HepG2 (cell line): ENCODE results near the gene ACOXL.

ENCODE experiments used
- AGO1 ChIP-seq: fragments of 200-400 bp; formaldehyde crosslinking; IDR thresholded peaks from 2 replicates; pipeline ENCODE4 v1.6.1; 2017; ENCODE audit warnings: mild to moderate bottlenecking, low read depth, low read length, moderate library complexity; ENCODE audit not compliant: poor library complexity, severe bottlenecking
- BHLHE40 ChIP-seq: IDR thresholded peaks from 2 replicates; pipeline ENCODE4 v1.6.1; 2011; ENCODE audit warnings: low read length, improper control_type of control experiment
- FOXJ3 ChIP-seq: sonication (generic); formaldehyde crosslinking; IDR thresholded peaks from 2 replicates; pipeline ENCODE4 v1.4.0; 2020; ENCODE audit warnings: missing genetic modification reagents, mild to moderate bottlenecking, borderline replicate concordance
- HNRNPH1 ChIP-seq: fragments of 200-400 bp; formaldehyde crosslinking; optimal IDR thresholded peaks from 2 replicates; pipeline ENCODE3; 2017; ENCODE audit warnings: mild to moderate bottlenecking, low read depth, low read length
- JUNB ChIP-seq: sonication (generic); formaldehyde crosslinking; IDR thresholded peaks from 2 replicates; pipeline ENCODE4 v1.8.0; 2022; ENCODE audit warnings: missing genetic modification reagents, mild to moderate bottlenecking, borderline replicate concordance
- NFIC ChIP-seq: IDR thresholded peaks from 2 replicates; pipeline ENCODE4 v1.6.1; 2012; ENCODE audit warnings: mild to moderate bottlenecking, low read length, inconsistent platforms
- SRF ChIP-seq: IDR thresholded peaks from 2 replicates; pipeline ENCODE4 v1.6.1; 2011; ENCODE audit warnings: mild to moderate bottlenecking, low read depth, low read length, moderate library complexity
- ZNF761 ChIP-seq: sonication (generic); formaldehyde crosslinking; conservative IDR thresholded peaks from 2 replicates; pipeline ENCODE4 v1.4.0; 2020; ENCODE audit warnings: mild to moderate bottlenecking, missing genetic modification reagents
- TF ChIP-seq, protein P1 (sequence below): sonication (generic); formaldehyde crosslinking; IDR thresholded peaks from 2 replicates; pipeline ENCODE4 v1.5.0; 2020; ENCODE audit warnings: mild to moderate bottlenecking, missing genetic modification reagents, moderate library complexity
- TF ChIP-seq, protein P2 (sequence below): sonication (generic); formaldehyde crosslinking; IDR thresholded peaks from 2 replicates; pipeline ENCODE4 v1.4.0; 2020; ENCODE audit warnings: mild to moderate bottlenecking, low read depth, missing genetic modification reagents
- TF ChIP-seq, protein P3 (sequence below), 2 experiments: sonication (generic) in 1 of 2; formaldehyde crosslinking in 1 of 2; IDR thresholded peaks; 2 replicates each; pipeline versions ENCODE4 v1.4.0 to v1.6.1; 2018 to 2020; ENCODE audit warnings: missing genetic modification reagents in 2 of 2, borderline replicate concordance in 1 of 2, low read depth in 1 of 2, mild to moderate bottlenecking in 1 of 2, missing biosample characterization in 1 of 2

DNA sequence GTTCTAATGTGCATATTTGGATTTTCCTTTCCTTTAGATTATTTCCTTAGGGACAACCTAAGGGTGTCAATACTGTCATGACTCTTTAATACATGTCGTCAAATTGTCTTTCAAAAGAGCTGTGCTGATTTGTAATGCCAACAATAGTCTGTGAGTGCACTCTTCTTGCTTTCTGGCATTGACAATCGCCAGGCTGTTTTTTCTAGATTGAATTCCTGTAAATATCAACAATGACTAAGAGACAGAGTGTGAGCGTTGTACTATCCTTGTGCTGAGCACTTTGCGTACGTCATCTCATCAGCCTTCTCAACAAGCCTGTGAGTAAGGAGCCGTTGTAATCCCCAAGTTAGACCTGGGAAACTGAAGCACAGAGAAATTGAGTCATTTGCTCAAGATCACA, 96.0 kb downstream of the ACOXL start:
- TF ChIP-seq BHLHE40 (no peak), AGO1 (no peak), JUNB (CRISPR knock-in tag) (no peak), NFIC (no peak), HNRNPH1 (no peak), FOXJ3 (no peak), SRF (no peak), ZNF761 (CRISPR knock-in tag) (no peak)
- TF ChIP-seq, protein P1, sequence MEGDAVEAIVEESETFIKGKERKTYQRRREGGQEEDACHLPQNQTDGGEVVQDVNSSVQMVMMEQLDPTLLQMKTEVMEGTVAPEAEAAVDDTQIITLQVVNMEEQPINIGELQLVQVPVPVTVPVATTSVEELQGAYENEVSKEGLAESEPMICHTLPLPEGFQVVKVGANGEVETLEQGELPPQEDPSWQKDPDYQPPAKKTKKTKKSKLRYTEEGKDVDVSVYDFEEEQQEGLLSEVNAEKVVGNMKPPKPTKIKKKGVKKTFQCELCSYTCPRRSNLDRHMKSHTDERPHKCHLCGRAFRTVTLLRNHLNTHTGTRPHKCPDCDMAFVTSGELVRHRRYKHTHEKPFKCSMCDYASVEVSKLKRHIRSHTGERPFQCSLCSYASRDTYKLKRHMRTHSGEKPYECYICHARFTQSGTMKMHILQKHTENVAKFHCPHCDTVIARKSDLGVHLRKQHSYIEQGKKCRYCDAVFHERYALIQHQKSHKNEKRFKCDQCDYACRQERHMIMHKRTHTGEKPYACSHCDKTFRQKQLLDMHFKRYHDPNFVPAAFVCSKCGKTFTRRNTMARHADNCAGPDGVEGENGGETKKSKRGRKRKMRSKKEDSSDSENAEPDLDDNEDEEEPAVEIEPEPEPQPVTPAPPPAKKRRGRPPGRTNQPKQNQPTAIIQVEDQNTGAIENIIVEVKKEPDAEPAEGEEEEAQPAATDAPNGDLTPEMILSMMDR (CRISPR knock-in tag), result no peak
- TF ChIP-seq, protein P2, sequence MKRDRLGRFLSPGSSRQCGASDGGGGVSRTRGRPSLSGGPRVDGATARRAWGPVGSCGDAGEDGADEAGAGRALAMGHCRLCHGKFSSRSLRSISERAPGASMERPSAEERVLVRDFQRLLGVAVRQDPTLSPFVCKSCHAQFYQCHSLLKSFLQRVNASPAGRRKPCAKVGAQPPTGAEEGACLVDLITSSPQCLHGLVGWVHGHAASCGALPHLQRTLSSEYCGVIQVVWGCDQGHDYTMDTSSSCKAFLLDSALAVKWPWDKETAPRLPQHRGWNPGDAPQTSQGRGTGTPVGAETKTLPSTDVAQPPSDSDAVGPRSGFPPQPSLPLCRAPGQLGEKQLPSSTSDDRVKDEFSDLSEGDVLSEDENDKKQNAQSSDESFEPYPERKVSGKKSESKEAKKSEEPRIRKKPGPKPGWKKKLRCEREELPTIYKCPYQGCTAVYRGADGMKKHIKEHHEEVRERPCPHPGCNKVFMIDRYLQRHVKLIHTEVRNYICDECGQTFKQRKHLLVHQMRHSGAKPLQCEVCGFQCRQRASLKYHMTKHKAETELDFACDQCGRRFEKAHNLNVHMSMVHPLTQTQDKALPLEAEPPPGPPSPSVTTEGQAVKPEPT (CRISPR knock-in tag), result no peak
- TF ChIP-seq, protein P3, sequence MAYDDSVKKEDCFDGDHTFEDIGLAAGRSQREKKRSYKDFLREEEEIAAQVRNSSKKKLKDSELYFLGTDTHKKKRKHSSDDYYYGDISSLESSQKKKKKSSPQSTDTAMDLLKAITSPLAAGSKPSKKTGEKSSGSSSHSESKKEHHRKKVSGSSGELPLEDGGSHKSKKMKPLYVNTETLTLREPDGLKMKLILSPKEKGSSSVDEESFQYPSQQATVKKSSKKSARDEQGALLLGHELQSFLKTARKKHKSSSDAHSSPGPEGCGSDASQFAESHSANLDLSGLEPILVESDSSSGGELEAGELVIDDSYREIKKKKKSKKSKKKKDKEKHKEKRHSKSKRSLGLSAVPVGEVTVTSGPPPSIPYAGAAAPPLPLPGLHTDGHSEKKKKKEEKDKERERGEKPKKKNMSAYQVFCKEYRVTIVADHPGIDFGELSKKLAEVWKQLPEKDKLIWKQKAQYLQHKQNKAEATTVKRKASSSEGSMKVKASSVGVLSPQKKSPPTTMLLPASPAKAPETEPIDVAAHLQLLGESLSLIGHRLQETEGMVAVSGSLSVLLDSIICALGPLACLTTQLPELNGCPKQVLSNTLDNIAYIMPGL (CRISPR knock-in tag; IDR thresholded peaks at IDR 0.05; ENCODE audit: borderline replicate concordance in 1 of 2, low read depth in 1 of 2), result no peak
